ENCODE measurements around the gene SCAP.

- TF ChIP-seq FIP1L1 (IDR thresholded peaks at IDR 0.05; ENCODE audit: borderline replicate concordance, insufficient read depth, low read depth, low read length) (no peak), ZNF773 (CRISPR knock-in tag; IDR thresholded peaks at IDR 0.05; ENCODE audit: borderline replicate concordance) (no peak), ZBTB21 (CRISPR knock-in tag; IDR thresholded peaks at IDR 0.05) (no peak), HMGXB4 (CRISPR knock-in tag; IDR thresholded peaks at IDR 0.05; ENCODE audit: borderline replicate concordance in 1 of 2, low read depth in 1 of 2) (no peak), ZBTB20 (CRISPR knock-in tag; IDR thresholded peaks at IDR 0.05; ENCODE audit: borderline replicate concordance, low read depth) (no peak), CTCF (CRISPR knock-in tag; IDR thresholded peaks at IDR 0.05) (no peak), EZH2 (conservative IDR thresholded peaks at IDR 0.05; ENCODE audit: low read depth, low read length) (no peak), ZNF260 (CRISPR knock-in tag; IDR thresholded peaks at IDR 0.05; ENCODE audit: borderline replicate concordance, low read depth) (no peak), ZBTB34 (CRISPR knock-in tag; IDR thresholded peaks at IDR 0.05) (no peak), POLR2AphosphoS5 (IDR thresholded peaks at IDR 0.05; ENCODE audit: low read depth, low read length) (no peak), ZNF232 (CRISPR knock-in tag; IDR thresholded peaks at IDR 0.05; ENCODE audit: borderline replicate concordance) (no peak), ZNF383 (CRISPR knock-in tag; IDR thresholded peaks at IDR 0.05; ENCODE audit: borderline replicate concordance) (no peak), JUNB (CRISPR knock-in tag; IDR thresholded peaks at IDR 0.05; ENCODE audit: borderline replicate concordance) (no peak), FOXK1 (CRISPR knock-in tag; IDR thresholded peaks at IDR 0.05; ENCODE audit: borderline replicate concordance, low read depth) (no peak)
These were observed 21.2 kb upstream of the SCAP start for GRCh38 chr3:47496892-47497291.

Data from HepG2 (cell line).